ENCODE results near the gene BNC2.

DNA sequence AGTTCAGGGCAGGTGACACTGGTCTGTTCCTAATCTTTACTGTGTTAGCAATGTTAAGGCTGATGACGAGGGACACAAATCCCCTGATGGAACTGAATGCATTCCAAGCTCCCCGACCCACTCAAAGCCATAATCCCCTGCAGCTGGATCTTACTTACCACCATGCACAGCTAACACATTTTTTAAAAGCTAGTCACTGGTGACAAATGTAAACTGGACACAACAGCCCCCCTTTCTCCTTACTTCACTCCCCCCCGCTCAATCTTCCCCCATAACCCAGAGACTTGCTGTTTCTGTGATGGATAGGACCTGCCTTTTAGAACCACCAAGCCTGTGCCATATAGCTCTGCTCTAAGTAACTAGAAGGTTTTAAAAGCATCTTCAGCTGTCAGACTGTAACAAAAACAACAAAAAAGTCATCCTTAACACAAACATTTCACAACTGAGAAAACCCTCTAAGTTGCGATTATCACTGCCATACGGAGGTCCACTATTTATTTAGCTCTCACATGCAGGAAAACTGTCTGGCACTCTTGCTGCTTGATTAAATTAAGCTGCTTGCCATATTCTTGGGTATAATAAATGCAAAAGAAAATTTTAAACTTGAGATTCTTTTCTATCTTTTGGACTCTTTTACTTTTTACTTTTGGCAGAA, 44.4 kb downstream of the BNC2 start:
- TF ChIP-seq CTCF (conservative IDR thresholded peaks at IDR 0.05; ENCODE audit: low read length) (no peak), EZH2phosphoT487 (IDR thresholded peaks at IDR 0.05; ENCODE audit: borderline replicate concordance, low read depth, low read length) (no peak)

Measured in OCI-LY7 (cell line).